ENCODE data around the gene CUTA. TPM values are rescaled to one million over a fixed set of nuclear protein-coding genes. Genes with fewer than 3 reads are reported as not detected.

Gene CUTA
- total and polyA plus RNA-seq, 2 of the 13 experiments (the other 11 are each of a cell fraction or from before 2014, with no cell fraction given), result 170 to 180 TPM

GRCh38 chr6:33391278-33391921 is 26.5 kb downstream of the CUTA start, which contains the start of gene KIFC1 (continued):
- TF ChIP-seq, protein P1, sequence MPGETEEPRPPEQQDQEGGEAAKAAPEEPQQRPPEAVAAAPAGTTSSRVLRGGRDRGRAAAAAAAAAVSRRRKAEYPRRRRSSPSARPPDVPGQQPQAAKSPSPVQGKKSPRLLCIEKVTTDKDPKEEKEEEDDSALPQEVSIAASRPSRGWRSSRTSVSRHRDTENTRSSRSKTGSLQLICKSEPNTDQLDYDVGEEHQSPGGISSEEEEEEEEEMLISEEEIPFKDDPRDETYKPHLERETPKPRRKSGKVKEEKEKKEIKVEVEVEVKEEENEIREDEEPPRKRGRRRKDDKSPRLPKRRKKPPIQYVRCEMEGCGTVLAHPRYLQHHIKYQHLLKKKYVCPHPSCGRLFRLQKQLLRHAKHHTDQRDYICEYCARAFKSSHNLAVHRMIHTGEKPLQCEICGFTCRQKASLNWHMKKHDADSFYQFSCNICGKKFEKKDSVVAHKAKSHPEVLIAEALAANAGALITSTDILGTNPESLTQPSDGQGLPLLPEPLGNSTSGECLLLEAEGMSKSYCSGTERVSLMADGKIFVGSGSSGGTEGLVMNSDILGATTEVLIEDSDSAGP (CRISPR knock-in tag; IDR thresholded peaks at IDR 0.05; ENCODE audit: borderline replicate concordance), result peak; percentile 96
- TF ChIP-seq CENPT (CRISPR knock-in tag; IDR thresholded peaks at IDR 0.05; ENCODE audit: low read depth) (0 out of 2 replicates have a peak, but pooled peaks have one; percentile 82), ZFYVE20 (CRISPR knock-in tag; IDR thresholded peaks at IDR 0.05; ENCODE audit: borderline replicate concordance, low read depth) (peak; percentile 96), POLR2G (IDR thresholded peaks at IDR 0.05; ENCODE audit: low read depth, low read length) (peak; percentile 83), ZNF619 (CRISPR knock-in tag; IDR thresholded peaks at IDR 0.05) (peak; percentile 88; the same call in 1 of the 2 replicates), ZNF746 (CRISPR knock-in tag; IDR thresholded peaks at IDR 0.05) (peak; percentile 70), YEATS4 (CRISPR knock-in tag; IDR thresholded peaks at IDR 0.05; ENCODE audit: borderline replicate concordance) (peak; percentile 95), U2AF2 (IDR thresholded peaks at IDR 0.05; ENCODE audit: low read depth, low read length) (no peak), ZKSCAN1 (IDR thresholded peaks at IDR 0.05; ENCODE audit: low read length) (no peak; the same call in 1 of the 2 replicates), ARNT (IDR thresholded peaks at IDR 0.05) (no peak), ZNF362 (CRISPR knock-in tag; IDR thresholded peaks at IDR 0.05; ENCODE audit: borderline replicate concordance) (peak; percentile 24; the same call in 1 of the 2 replicates), ZFP62 (CRISPR knock-in tag; IDR thresholded peaks at IDR 0.05) (no peak)
- TF ChIP-seq, protein P2, sequence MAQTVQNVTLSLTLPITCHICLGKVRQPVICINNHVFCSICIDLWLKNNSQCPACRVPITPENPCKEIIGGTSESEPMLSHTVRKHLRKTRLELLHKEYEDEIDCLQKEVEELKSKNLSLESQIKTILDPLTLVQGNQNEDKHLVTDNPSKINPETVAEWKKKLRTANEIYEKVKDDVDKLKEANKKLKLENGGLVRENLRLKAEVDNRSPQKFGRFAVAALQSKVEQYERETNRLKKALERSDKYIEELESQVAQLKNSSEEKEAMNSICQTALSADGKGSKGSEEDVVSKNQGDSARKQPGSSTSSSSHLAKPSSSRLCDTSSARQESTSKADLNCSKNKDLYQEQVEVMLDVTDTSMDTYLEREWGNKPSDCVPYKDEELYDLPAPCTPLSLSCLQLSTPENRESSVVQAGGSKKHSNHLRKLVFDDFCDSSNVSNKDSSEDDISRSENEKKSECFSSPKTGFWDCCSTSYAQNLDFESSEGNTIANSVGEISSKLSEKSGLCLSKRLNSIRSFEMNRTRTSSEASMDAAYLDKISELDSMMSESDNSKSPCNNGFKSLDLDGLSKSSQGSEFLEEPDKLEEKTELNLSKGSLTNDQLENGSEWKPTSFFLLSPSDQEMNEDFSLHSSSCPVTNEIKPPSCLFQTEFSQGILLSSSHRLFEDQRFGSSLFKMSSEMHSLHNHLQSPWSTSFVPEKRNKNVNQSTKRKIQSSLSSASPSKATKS (CRISPR knock-in tag; IDR thresholded peaks at IDR 0.05), result peak; percentile 56; the same call in 1 of the 2 replicates
- TF ChIP-seq, protein P3, sequence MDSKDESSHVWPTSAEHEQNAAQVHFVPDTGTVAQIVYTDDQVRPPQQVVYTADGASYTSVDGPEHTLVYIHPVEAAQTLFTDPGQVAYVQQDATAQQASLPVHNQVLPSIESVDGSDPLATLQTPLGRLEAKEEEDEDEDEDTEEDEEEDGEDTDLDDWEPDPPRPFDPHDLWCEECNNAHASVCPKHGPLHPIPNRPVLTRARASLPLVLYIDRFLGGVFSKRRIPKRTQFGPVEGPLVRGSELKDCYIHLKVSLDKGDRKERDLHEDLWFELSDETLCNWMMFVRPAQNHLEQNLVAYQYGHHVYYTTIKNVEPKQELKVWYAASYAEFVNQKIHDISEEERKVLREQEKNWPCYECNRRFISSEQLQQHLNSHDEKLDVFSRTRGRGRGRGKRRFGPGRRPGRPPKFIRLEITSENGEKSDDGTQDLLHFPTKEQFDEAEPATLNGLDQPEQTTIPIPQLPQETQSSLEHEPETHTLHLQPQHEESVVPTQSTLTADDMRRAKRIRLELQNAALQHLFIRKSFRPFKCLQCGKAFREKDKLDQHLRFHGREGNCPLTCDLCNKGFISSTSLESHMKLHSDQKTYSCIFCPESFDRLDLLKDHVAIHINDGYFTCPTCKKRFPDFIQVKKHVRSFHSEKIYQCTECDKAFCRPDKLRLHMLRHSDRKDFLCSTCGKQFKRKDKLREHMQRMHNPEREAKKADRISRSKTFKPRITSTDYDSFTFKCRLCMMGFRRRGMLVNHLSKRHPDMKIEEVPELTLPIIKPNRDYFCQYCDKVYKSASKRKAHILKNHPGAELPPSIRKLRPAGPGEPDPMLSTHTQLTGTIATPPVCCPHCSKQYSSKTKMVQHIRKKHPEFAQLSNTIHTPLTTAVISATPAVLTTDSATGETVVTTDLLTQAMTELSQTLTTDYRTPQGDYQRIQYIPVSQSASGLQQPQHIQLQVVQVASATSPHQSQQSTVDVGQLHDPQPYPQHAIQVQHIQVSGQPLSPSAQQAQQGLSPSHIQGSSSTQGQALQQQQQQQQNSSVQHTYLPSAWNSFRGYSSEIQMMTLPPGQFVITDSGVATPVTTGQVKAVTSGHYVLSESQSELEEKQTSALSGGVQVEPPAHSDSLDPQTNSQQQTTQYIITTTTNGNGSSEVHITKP (CRISPR knock-in tag; IDR thresholded peaks at IDR 0.05; ENCODE audit: low read depth), result peak; percentile 81
- TF ChIP-seq, protein P4, sequence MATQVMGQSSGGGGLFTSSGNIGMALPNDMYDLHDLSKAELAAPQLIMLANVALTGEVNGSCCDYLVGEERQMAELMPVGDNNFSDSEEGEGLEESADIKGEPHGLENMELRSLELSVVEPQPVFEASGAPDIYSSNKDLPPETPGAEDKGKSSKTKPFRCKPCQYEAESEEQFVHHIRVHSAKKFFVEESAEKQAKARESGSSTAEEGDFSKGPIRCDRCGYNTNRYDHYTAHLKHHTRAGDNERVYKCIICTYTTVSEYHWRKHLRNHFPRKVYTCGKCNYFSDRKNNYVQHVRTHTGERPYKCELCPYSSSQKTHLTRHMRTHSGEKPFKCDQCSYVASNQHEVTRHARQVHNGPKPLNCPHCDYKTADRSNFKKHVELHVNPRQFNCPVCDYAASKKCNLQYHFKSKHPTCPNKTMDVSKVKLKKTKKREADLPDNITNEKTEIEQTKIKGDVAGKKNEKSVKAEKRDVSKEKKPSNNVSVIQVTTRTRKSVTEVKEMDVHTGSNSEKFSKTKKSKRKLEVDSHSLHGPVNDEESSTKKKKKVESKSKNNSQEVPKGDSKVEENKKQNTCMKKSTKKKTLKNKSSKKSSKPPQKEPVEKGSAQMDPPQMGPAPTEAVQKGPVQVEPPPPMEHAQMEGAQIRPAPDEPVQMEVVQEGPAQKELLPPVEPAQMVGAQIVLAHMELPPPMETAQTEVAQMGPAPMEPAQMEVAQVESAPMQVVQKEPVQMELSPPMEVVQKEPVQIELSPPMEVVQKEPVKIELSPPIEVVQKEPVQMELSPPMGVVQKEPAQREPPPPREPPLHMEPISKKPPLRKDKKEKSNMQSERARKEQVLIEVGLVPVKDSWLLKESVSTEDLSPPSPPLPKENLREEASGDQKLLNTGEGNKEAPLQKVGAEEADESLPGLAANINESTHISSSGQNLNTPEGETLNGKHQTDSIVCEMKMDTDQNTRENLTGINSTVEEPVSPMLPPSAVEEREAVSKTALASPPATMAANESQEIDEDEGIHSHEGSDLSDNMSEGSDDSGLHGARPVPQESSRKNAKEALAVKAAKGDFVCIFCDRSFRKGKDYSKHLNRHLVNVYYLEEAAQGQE (IDR thresholded peaks at IDR 0.05; ENCODE audit: borderline replicate concordance in 1 of 2, low read depth in 1 of 2, low read length in 2 of 2), result peak in 1 of 2 experiments; percentile 16; a peak in 1 of 4 replicates

All from HepG2 (cell line).